ENCODE results near the gene GRXCR2.

- TF ChIP-seq POLR2A (IDR thresholded peaks at IDR 0.05; ENCODE audit: low read depth, low read length) (no peak), MXI1 (IDR thresholded peaks at IDR 0.05; ENCODE audit: borderline replicate concordance, low read depth, low read length) (no peak), MAFK (IDR thresholded peaks at IDR 0.05; ENCODE audit: low read depth, low read length) (no peak), USF2 (IDR thresholded peaks at IDR 0.05; ENCODE audit: low read depth, low read length) (no peak), FOS (IDR thresholded peaks at IDR 0.05; ENCODE audit: low read depth, low read length) (no peak)
- TF ChIP-seq, protein P1, sequence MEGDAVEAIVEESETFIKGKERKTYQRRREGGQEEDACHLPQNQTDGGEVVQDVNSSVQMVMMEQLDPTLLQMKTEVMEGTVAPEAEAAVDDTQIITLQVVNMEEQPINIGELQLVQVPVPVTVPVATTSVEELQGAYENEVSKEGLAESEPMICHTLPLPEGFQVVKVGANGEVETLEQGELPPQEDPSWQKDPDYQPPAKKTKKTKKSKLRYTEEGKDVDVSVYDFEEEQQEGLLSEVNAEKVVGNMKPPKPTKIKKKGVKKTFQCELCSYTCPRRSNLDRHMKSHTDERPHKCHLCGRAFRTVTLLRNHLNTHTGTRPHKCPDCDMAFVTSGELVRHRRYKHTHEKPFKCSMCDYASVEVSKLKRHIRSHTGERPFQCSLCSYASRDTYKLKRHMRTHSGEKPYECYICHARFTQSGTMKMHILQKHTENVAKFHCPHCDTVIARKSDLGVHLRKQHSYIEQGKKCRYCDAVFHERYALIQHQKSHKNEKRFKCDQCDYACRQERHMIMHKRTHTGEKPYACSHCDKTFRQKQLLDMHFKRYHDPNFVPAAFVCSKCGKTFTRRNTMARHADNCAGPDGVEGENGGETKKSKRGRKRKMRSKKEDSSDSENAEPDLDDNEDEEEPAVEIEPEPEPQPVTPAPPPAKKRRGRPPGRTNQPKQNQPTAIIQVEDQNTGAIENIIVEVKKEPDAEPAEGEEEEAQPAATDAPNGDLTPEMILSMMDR (conservative IDR thresholded peaks at IDR 0.05; ENCODE audit: low read depth, low read length): no peak
Observed at GRCh38 chr5:145917288-145917687, 44.5 kb upstream of the GRXCR2 start.
